ENCODE measurements around the gene FNIP2. TPM values are rescaled to one million over a fixed set of nuclear protein-coding genes. Genes with fewer than 3 reads are reported as not detected.
"Not testable (repeated sequence)": the region's sequence is repeated elsewhere in the genome, so short reads cannot be mapped to it uniquely, and the experiment has no call there.

Gene FNIP2
- total RNA-seq, 2 donors from 2014 or later = 8.6 to 11.5 TPM

GRCh38 chr4:158956918-158957317 is 188.1 kb downstream of the FNIP2 start:
- not testable (repeated sequence) for H3K36me3 Mint-ChIP-seq (ENCODE audit: low read depth); H3K4me1 ChIP-seq (ENCODE audit: control insufficient read depth, insufficient read depth, low read length); DNase-seq; H3K4me3 Mint-ChIP-seq; H3K4me1 Mint-ChIP-seq; H3K27ac Mint-ChIP-seq; H3K27ac ChIP-seq (ENCODE audit: low read depth, low read length); H3K27me3 Mint-ChIP-seq (ENCODE audit: insufficient read depth); H3K9ac ChIP-seq (ENCODE audit: extremely low read depth, low read length, poor library complexity, severe bottlenecking); H3K4me3 ChIP-seq (ENCODE audit: low read length); H3K27me3 ChIP-seq (ENCODE audit: control insufficient read depth, insufficient read depth, low read length, poor library complexity, severe bottlenecking); H3K36me3 ChIP-seq (ENCODE audit: control insufficient read depth, insufficient read depth, low read length)
- H3K9me3 ChIP-seq (ENCODE audit: control insufficient read depth, low read length) = peaks cover 14% of the 10 kb centered on the region
- peaks cover 23% of the 10 kb centered on the region for H3K9me3 Mint-ChIP-seq
- 93 to 97% methylated on average over 3 of the region's 3 CpGs for WGBS, 2 experiments (ENCODE audit: insufficient coverage in 1 of 2, insufficient read length in 1 of 2)

Other genes starting within 250 kb of the FNIP2 start
- not detected for gene RXFP1, start 247.1 kb upstream of the FNIP2 start, total RNA-seq
- gene C4orf46, start 97.1 kb upstream of the FNIP2 start, total RNA-seq = 10 to 100 TPM; 18.1 to 22.0 TPM
- 10 to 100 TPM; 10.6 to 11.8 TPM for gene ETFDH, start 96.7 kb upstream of the FNIP2 start, total RNA-seq
- 10 to 100 TPM; 38.9 to 40.3 TPM for gene PPID, start 45.6 kb upstream of the FNIP2 start, total RNA-seq

Data from endodermal cell (in vitro differentiated cells).